T-helper 1 cell treated with Interleukin-12 subunit alpha and Interleukin-12 subunit beta and Interleukin-4 antibody, amounts not matched to agents 30 ng/mL and 1 ng/mL, for 36 hours (primary cell): ENCODE measurements around the gene KCNH5. TPM values are rescaled to one million over a fixed set of nuclear protein-coding genes. Genes with fewer than 3 reads are reported as not detected.

Experiments used
- intact Hi-C: fragments of 100-400 bp; cut with micrococcal nuclease; formaldehyde crosslinking; loops from one replicate; pipeline ENCODE4 v1.15.1; 2024
- total RNA-seq: library from RNA; stranded (reverse); gene quantifications from 2 replicates; pipeline ENCODE4 v1.2.3, GENCODE V29; 2022

Gene KCNH5
- total RNA-seq = not detected in 2 replicates

- intact Hi-C loops = no loop called here
These were observed at the start of gene KCNH5 for GRCh38 chr14:63045234-63045611. KCNH5 (minus strand) TSS chr14:63045458; CDS start chr14:63045186, 272 bp downstream.

GRCh38 chr14:63091394-63091996, 46.2 kb upstream of the KCNH5 start:
- intact Hi-C loops = no loop called here

GRCh38 chr14:63088865-63089264, 43.6 kb upstream of the KCNH5 start:
- intact Hi-C loops = no loop called here

GRCh38 chr14:63078569-63078968, 33.3 kb upstream of the KCNH5 start:
- intact Hi-C loops = no loop called here

- intact Hi-C loops = no loop called here
These were observed 31.2 kb upstream of the KCNH5 start for GRCh38 chr14:63076488-63076887.

GRCh38 chr14:63055631-63056030, 10.4 kb upstream of the KCNH5 start:
- intact Hi-C loops = no loop called here

- intact Hi-C loops = no loop called here
These were observed 6.7 kb upstream of the KCNH5 start for GRCh38 chr14:63051992-63052391.

- intact Hi-C loops = no loop called here
These were observed 6.0 kb upstream of the KCNH5 start for GRCh38 chr14:63051301-63051700.

GRCh38 chr14:63050694-63051093, 5.4 kb upstream of the KCNH5 start:
- intact Hi-C loops = no loop called here

GRCh38 chr14:63046339-63047268, 1.3 kb upstream of the KCNH5 start:
- intact Hi-C loops = no loop called here

GRCh38 chr14:63045612-63046320, 508 bp upstream of the KCNH5 start:
- intact Hi-C loops = no loop called here

- intact Hi-C loops = no loop called here
These were observed 5.4 kb downstream of the KCNH5 start for GRCh38 chr14:63039866-63040265.

GRCh38 chr14:63032641-63033040, 12.6 kb downstream of the KCNH5 start:
- intact Hi-C loops = no loop called here

- intact Hi-C loops = no loop called here
These were observed 13.2 kb downstream of the KCNH5 start for GRCh38 chr14:63032076-63032475.

- intact Hi-C loops = no loop called here
These were observed 15.1 kb downstream of the KCNH5 start for GRCh38 chr14:63030113-63030512.

GRCh38 chr14:63027719-63028118, 17.5 kb downstream of the KCNH5 start:
- intact Hi-C loops = no loop called here

- intact Hi-C loops = no loop called here
These were observed 18.8 kb downstream of the KCNH5 start for GRCh38 chr14:63026491-63026890.

- intact Hi-C loops = no loop called here
These were observed 30.6 kb downstream of the KCNH5 start for GRCh38 chr14:63014621-63015020.

- intact Hi-C loops = no loop called here
These were observed 33.1 kb downstream of the KCNH5 start for GRCh38 chr14:63012171-63012570.

- intact Hi-C loops = no loop called here
These were observed 33.6 kb downstream of the KCNH5 start for GRCh38 chr14:63011623-63012022.

- intact Hi-C loops = no loop called here
These were observed 35.8 kb downstream of the KCNH5 start for GRCh38 chr14:63009495-63009894.

GRCh38 chr14:63006531-63006930, 38.7 kb downstream of the KCNH5 start:
- intact Hi-C loops = no loop called here
